Caco-2 (cell line): ENCODE results near the gene MAST3. TPM values are rescaled to one million over a fixed set of nuclear protein-coding genes. Genes with fewer than 3 reads are reported as not detected.

Experiments used
- BruUV-seq: library from RNA; stranded (reverse); fragments of 400-500 nt; replicated peaks from 2 replicates; lab custom pipeline; 2021; lab: Mats Ljungman, UMichigan
- CTCF ChIA-PET: fragments of 300-600 bp; sonication (Branson Sonifier 250); formaldehyde crosslinking; loops from one replicate; lab custom pipeline; 2022; ENCODE audit warnings: antibody characterized with exemption; lab: Charles Lee
- POLR2A ChIA-PET: fragments of 300-600 bp; sonication (Branson Sonifier 250); formaldehyde crosslinking; loops from one replicate; lab custom pipeline; 2022; ENCODE audit warnings: antibody characterized with exemption; lab: Charles Lee
- DNase-seq, 2 experiments: peaks; one replicate each; pipeline versions ENCODE4 v3.0.0 to v3.0.0-alpha.2; 2020 to 2022
- H3K27me3 ChIP-seq: replicated peaks from 2 replicates; pipeline ENCODE4 v1.6.0; 2011; ENCODE audit warnings: low read length; ENCODE audit not compliant: control insufficient read depth, insufficient read depth
- H3K36me3 ChIP-seq: 2 replicates; pipeline ENCODE4 v1.5.1; 2011; ENCODE audit warnings: low read length; ENCODE audit not compliant: control insufficient read depth, insufficient read depth
- H3K4me1 ChIP-seq: fragments of 250-450 bp; sonication (Bioruptor Pico); 2 replicates; pipeline ENCODE4 v1.5.1; 2020; ENCODE audit warnings: mild to moderate bottlenecking
- H3K4me3 ChIP-seq: 2 replicates; pipeline ENCODE4 v1.5.1; 2011; ENCODE audit warnings: low read depth, mild to moderate bottlenecking, control low read depth, low read length
- H3K9me3 ChIP-seq: fragments of 250-450 bp; sonication (Bioruptor Pico); 2 replicates; pipeline ENCODE4 v1.5.1; 2020; ENCODE audit warnings: mild to moderate bottlenecking, moderate library complexity
- H3K27ac Mint-ChIP-seq: one replicate; pipeline ENCODE4 v1.8.0; 2022; ENCODE audit warnings: mixed read lengths; ENCODE audit not compliant: unreplicated experiment
- H3K27me3 Mint-ChIP-seq: one replicate; pipeline ENCODE4 v1.8.0; 2022; ENCODE audit warnings: mixed read lengths; ENCODE audit not compliant: insufficient read depth, unreplicated experiment
- H3K36me3 Mint-ChIP-seq: one replicate; pipeline ENCODE4 v1.8.0; 2022; ENCODE audit warnings: mild to moderate bottlenecking, mixed read lengths; ENCODE audit not compliant: insufficient read depth, unreplicated experiment
- H3K4me1 Mint-ChIP-seq: one replicate; pipeline ENCODE4 v1.8.0; 2022; ENCODE audit warnings: low read depth, mixed read lengths; ENCODE audit not compliant: unreplicated experiment
- H3K4me3 Mint-ChIP-seq: one replicate; pipeline ENCODE4 v1.8.0; 2022; ENCODE audit warnings: mild to moderate bottlenecking, moderate library complexity, mixed read lengths; ENCODE audit not compliant: unreplicated experiment
- H3K9me3 Mint-ChIP-seq: one replicate; pipeline ENCODE4 v1.8.0; 2022; ENCODE audit warnings: mixed read lengths; ENCODE audit not compliant: unreplicated experiment
- intact Hi-C: fragments of 100-400 bp; cut with micrococcal nuclease; formaldehyde crosslinking; loops from one replicate; pipeline ENCODE4 v1.10.0; 2022; ENCODE audit not compliant: unreplicated experiment
- total RNA-seq: library from RNA; stranded (reverse); gene quantifications from 2 replicates; pipeline ENCODE4 v1.2.3, GENCODE V29; 2022
- TF ChIP-seq, protein P1 (sequence below), 2 experiments: fragments of 200-600 bp in 1 of 2; IDR thresholded peaks; 1 replicate in 1 of 2; 2 replicates in 1 of 2; pipeline versions ENCODE4 v1.5.1 to v1.8.0; 2011 to 2022; ENCODE audit warnings: antibody characterized with exemption in 1 of 2, control low read depth in 1 of 2, inconsistent platforms in 1 of 2, low read depth in 1 of 2, low read length in 1 of 2, mild to moderate bottlenecking in 1 of 2, moderate library complexity in 1 of 2; ENCODE audit not compliant: insufficient read depth in 1 of 2, severe bottlenecking in 1 of 2, unreplicated experiment in 1 of 2

The MAST3 gene
- total RNA-seq, 1 experiment from 2014 or later, result 8.2 TPM

DNA sequence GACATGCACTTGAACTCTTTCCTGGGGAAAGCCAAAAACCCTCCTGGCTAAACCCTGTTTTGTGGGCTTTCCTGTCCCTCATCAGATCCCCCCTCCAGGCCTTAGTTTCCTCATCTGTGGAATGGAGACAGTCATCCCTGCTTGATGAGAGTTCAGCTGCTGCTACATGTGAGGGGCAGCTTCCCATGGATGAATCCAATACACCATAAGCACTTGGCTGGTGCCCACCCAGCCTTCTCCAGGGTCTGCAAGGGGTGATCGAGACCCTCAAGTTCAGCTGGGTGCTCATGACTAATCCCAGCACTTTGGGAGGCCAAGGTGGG lies 32.4 kb upstream of the MAST3 start:
- Histone ChIP-seq H3K4me1 (no peaks in the 10 kb centered on the region), H3K4me3 (no peak overlapping the region), H3K27me3 (no peaks in the 10 kb centered on the region), H3K36me3 (no peaks in the 10 kb centered on the region), H3K9me3 (no peaks in the 10 kb centered on the region)
- H3K27me3 Mint-ChIP-seq, result no peaks in the 10 kb centered on the region
- intact Hi-C loops, result no loop called here
- CTCF ChIA-PET, result interaction anchor here (0.6 kb wide), 1 partner anchor 24 kb away, joined by 4 read pairs; no protein-coding TSS in a partner anchor
- POLR2A ChIA-PET, result no interaction called here
- no TSS peak for BruUV-seq
- TF ChIP-seq, protein P1, sequence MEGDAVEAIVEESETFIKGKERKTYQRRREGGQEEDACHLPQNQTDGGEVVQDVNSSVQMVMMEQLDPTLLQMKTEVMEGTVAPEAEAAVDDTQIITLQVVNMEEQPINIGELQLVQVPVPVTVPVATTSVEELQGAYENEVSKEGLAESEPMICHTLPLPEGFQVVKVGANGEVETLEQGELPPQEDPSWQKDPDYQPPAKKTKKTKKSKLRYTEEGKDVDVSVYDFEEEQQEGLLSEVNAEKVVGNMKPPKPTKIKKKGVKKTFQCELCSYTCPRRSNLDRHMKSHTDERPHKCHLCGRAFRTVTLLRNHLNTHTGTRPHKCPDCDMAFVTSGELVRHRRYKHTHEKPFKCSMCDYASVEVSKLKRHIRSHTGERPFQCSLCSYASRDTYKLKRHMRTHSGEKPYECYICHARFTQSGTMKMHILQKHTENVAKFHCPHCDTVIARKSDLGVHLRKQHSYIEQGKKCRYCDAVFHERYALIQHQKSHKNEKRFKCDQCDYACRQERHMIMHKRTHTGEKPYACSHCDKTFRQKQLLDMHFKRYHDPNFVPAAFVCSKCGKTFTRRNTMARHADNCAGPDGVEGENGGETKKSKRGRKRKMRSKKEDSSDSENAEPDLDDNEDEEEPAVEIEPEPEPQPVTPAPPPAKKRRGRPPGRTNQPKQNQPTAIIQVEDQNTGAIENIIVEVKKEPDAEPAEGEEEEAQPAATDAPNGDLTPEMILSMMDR (IDR thresholded peaks at IDR 0.05; ENCODE audit: insufficient read depth in 1 of 2, low read depth in 1 of 2, low read length in 1 of 2, severe bottlenecking in 1 of 2, unreplicated experiment in 1 of 2), result no peak
- H3K9me3 Mint-ChIP-seq, result no peaks in the 10 kb centered on the region
- no peak overlapping the region for H3K27ac Mint-ChIP-seq
- no peaks in the 10 kb centered on the region for H3K4me1 Mint-ChIP-seq
- no peaks in the 10 kb centered on the region for H3K36me3 Mint-ChIP-seq
- no peak overlapping the region for H3K4me3 Mint-ChIP-seq
- DNase-seq, result no peak

DNA sequence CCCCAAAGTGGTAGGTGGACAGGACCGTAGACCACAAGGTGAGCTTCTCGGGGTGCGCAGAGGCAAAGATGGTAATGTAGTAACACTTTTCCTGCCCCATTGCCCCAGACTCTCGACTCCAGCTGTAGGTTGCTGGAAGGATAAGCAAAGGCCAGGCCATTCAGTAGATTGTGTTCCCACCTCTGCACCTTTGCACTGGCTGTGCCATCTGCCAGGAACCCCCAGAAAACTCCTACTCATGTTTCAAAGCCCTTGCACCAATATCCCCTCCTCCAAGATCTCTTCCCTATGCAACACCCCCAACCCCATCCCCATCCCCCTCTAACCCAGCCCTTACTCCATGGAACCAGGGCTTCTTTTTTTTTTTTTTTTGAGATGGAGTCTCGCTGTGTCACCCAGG lies 29.2 kb upstream of the MAST3 start:
- CTCF ChIA-PET, result no interaction called here

DNA sequence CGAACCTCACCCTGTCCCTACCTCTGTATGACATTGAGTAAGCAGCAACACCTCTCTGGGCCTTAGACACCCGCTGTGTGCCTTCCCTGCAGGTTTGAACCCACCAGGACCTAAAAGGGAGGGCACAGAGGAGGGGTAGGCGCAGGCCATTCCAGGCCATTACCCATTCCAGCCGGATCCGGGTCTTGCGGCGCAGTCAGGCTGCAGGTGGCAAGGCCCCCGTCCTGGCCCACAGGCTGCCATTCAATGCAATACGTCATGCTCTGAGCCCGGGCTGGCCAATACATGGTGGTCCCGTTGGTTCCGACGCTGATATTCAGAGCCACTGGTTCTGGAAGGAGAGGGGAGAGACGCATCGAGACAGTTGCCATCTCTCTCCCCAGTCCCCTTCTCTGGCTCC lies 28.2 kb upstream of the MAST3 start:
- BruUV-seq, result no TSS peak
- H3K27me3 ChIP-seq, result no peaks in the 10 kb centered on the region
- no peak overlapping the region for H3K4me3 ChIP-seq
- no peaks in the 10 kb centered on the region for H3K4me1 ChIP-seq
- intact Hi-C loops, result no loop called here
- ChIA-PET POLR2A (no interaction called here), CTCF (interaction anchor here (0.6 kb wide), 1 partner anchor 19 kb away, joined by 3 read pairs; no protein-coding TSS in a partner anchor)
- H3K4me1 Mint-ChIP-seq, result no peaks in the 10 kb centered on the region
- H3K9me3 Mint-ChIP-seq, result no peaks in the 10 kb centered on the region
- H3K36me3 Mint-ChIP-seq, result no peaks in the 10 kb centered on the region
- H3K9me3 ChIP-seq, result no peaks in the 10 kb centered on the region
- no peaks in the 10 kb centered on the region for H3K36me3 ChIP-seq
- TF ChIP-seq, protein P1 (IDR thresholded peaks at IDR 0.05; ENCODE audit: insufficient read depth in 1 of 2, low read depth in 1 of 2, low read length in 1 of 2, severe bottlenecking in 1 of 2, unreplicated experiment in 1 of 2), result no peak
- no peak overlapping the region for H3K4me3 Mint-ChIP-seq
- no peak for DNase-seq
- H3K27ac Mint-ChIP-seq, result no peak overlapping the region
- no peaks in the 10 kb centered on the region for H3K27me3 Mint-ChIP-seq

More for the DNA sequence above, 29.2 kb upstream of the MAST3 start:
- H3K36me3 Mint-ChIP-seq, result no peaks in the 10 kb centered on the region
- Histone ChIP-seq H3K36me3 (no peaks in the 10 kb centered on the region), H3K4me3 (no peak overlapping the region), H3K9me3 (no peaks in the 10 kb centered on the region), H3K27me3 (no peaks in the 10 kb centered on the region), H3K4me1 (no peaks in the 10 kb centered on the region)
- POLR2A ChIA-PET, result no interaction called here
- intact Hi-C loops, result no loop called here
- no peak for DNase-seq
- no peaks in the 10 kb centered on the region for H3K4me1 Mint-ChIP-seq
- no peak overlapping the region for H3K27ac Mint-ChIP-seq
- H3K27me3 Mint-ChIP-seq, result no peaks in the 10 kb centered on the region
- H3K9me3 Mint-ChIP-seq, result no peaks in the 10 kb centered on the region
- no TSS peak for BruUV-seq
- no peak overlapping the region for H3K4me3 Mint-ChIP-seq
- TF ChIP-seq, protein P1 (IDR thresholded peaks at IDR 0.05; ENCODE audit: insufficient read depth in 1 of 2, low read depth in 1 of 2, low read length in 1 of 2, severe bottlenecking in 1 of 2, unreplicated experiment in 1 of 2), result no peak
